Neural cell (in vitro differentiated cells): ENCODE results near the gene TLCD3A. TPM values are rescaled to one million over a fixed set of nuclear protein-coding genes. Genes with fewer than 3 reads are reported as not detected.

Source experiments
- H2AFZ ChIP-seq: fragments of 200-600, 300-800 bp; sonication (generic), shearing (Covaris generic); 2 replicates; pipeline ENCODE4 v1.6.0; 2014; ENCODE audit warnings: low read depth, mild to moderate bottlenecking, antibody characterized with exemption, low read length, moderate library complexity
- H3F3A ChIP-seq: fragments of 200-600 bp; shearing (Covaris generic); 2 replicates; pipeline ENCODE4 v1.6.1; 2016; ENCODE audit warnings: mild to moderate bottlenecking, moderate library complexity, mixed read lengths, antibody characterized with exemption, low read length; ENCODE audit not compliant: insufficient read depth, poor library complexity, severe bottlenecking
- H3K27ac ChIP-seq: fragments of 200-600, 300-800 bp; sonication (generic), shearing (Covaris generic); 2 replicates; pipeline ENCODE4 v1.5.1; 2014; ENCODE audit warnings: mild to moderate bottlenecking, low read length, moderate library complexity
- H3K27me3 ChIP-seq: fragments of 300-800, 200-600 bp; sonication (generic), shearing (Covaris generic); 2 replicates; pipeline ENCODE4 v1.6.0; 2014; ENCODE audit warnings: mild to moderate bottlenecking, low read depth, low read length, moderate library complexity; ENCODE audit not compliant: insufficient read depth
- H3K36me3 ChIP-seq: fragments of 300-800, 200-600 bp; sonication (generic), shearing (Covaris generic); 2 replicates; pipeline ENCODE4 v1.5.1; 2014; ENCODE audit warnings: mild to moderate bottlenecking, antibody characterized with exemption, low read length, moderate library complexity; ENCODE audit not compliant: insufficient read depth
- H3K4me2 ChIP-seq: fragments of 300-800, 200-600 bp; sonication (generic), shearing (Covaris generic); 2 replicates; pipeline ENCODE4 v1.6.0; 2014; ENCODE audit warnings: mild to moderate bottlenecking, low read length
- H3K4me3 ChIP-seq: fragments of 300-800, 200-600 bp; sonication (generic), shearing (Covaris generic); 2 replicates; pipeline ENCODE4 v1.5.1; 2014; ENCODE audit warnings: mild to moderate bottlenecking, low read length, moderate library complexity
- H3K79me2 ChIP-seq: fragments of 200-600 bp; shearing (Covaris generic); replicated peaks from 2 replicates; pipeline ENCODE4 v1.6.0; 2014; ENCODE audit warnings: mild to moderate bottlenecking, low read length, moderate library complexity; ENCODE audit not compliant: insufficient read depth
- H3K9ac ChIP-seq: fragments of 300-800, 200-600 bp; sonication (generic), shearing (Covaris generic); 2 replicates; pipeline ENCODE4 v1.6.1; 2016; ENCODE audit warnings: mild to moderate bottlenecking, low read length, mixed read lengths
- H3K9me2 ChIP-seq: fragments of 200-600 bp; shearing (Covaris generic); 2 replicates; pipeline ENCODE4 v1.6.1; 2016; ENCODE audit warnings: mild to moderate bottlenecking, low read length, mixed read lengths; ENCODE audit not compliant: insufficient read depth
- H3K9me3 ChIP-seq: fragments of 200-600, 300-800 bp; sonication (generic), shearing (Covaris generic); 2 replicates; pipeline ENCODE4 v1.6.1; 2016; ENCODE audit warnings: mild to moderate bottlenecking, mixed run types, low read length, moderate library complexity, mixed read lengths
- H4K20me1 ChIP-seq: fragments of 200-600 bp; shearing (Covaris generic); 2 replicates; pipeline ENCODE4 v1.6.1; 2016; ENCODE audit warnings: mild to moderate bottlenecking, mixed run types; ENCODE audit not compliant: insufficient read depth
- EP300 ChIP-seq: fragments of 450-650 bp; conservative IDR thresholded peaks from 2 replicates; pipeline ENCODE4 v1.6.1; 2014; ENCODE audit warnings: antibody characterized with exemption, mild to moderate bottlenecking, moderate library complexity; ENCODE audit not compliant: poor library complexity, severe bottlenecking
- EZH2 ChIP-seq: fragments of 200-600, 300-800 bp; shearing (Covaris generic), sonication (generic); IDR thresholded peaks from 2 replicates; pipeline ENCODE4 v1.6.1; 2014; ENCODE audit warnings: antibody characterized with exemption, low read length, borderline replicate concordance, mild to moderate bottlenecking; ENCODE audit not compliant: insufficient read depth, poor library complexity, severe bottlenecking
- MXI1 ChIP-seq: fragments of 450-650 bp; conservative IDR thresholded peaks from 2 replicates; pipeline ENCODE4 v1.6.1; 2014; ENCODE audit warnings: antibody characterized with exemption, mild to moderate bottlenecking; ENCODE audit not compliant: poor library complexity, severe bottlenecking
- POLR2AphosphoS5 ChIP-seq: IDR thresholded peaks from 2 replicates; pipeline ENCODE4 v1.6.1; 2012
- RAD21 ChIP-seq: fragments of 450-650 bp; conservative IDR thresholded peaks from 2 replicates; pipeline ENCODE4 v1.6.1; 2014; ENCODE audit warnings: antibody characterized with exemption, mild to moderate bottlenecking, moderate library complexity
- SMC3 ChIP-seq: fragments of 450-650 bp; conservative IDR thresholded peaks from 2 replicates; pipeline ENCODE4 v1.6.1; 2014; ENCODE audit warnings: antibody characterized with exemption, mild to moderate bottlenecking, moderate library complexity; ENCODE audit not compliant: poor library complexity
- TAF1 ChIP-seq: IDR thresholded peaks from 2 replicates; pipeline ENCODE4 v1.6.1; 2012; ENCODE audit warnings: low read depth
- polyA plus RNA-seq: library from polyadenylated mRNA; depleted of rRNA; stranded (reverse); fragments of >200 nt; gene quantifications from 2 replicates; pipeline ENCODE4 v1.2.3, GENCODE V29; 2014
- TF ChIP-seq, protein P1 (sequence below): fragments of 450-650 bp; IDR thresholded peaks from 2 replicates; pipeline ENCODE4 v1.5.1; 2014; ENCODE audit warnings: antibody characterized with exemption, mild to moderate bottlenecking, moderate library complexity; ENCODE audit not compliant: poor library complexity, severe bottlenecking
- TF ChIP-seq, protein P2 (sequence below): IDR thresholded peaks from 2 replicates; pipeline ENCODE4 v1.6.1; 2012; ENCODE audit warnings: borderline replicate concordance

TLCD3A gene
- polyA plus RNA-seq, 1 donor from 2014 or later: 17.0 TPM

DNA sequence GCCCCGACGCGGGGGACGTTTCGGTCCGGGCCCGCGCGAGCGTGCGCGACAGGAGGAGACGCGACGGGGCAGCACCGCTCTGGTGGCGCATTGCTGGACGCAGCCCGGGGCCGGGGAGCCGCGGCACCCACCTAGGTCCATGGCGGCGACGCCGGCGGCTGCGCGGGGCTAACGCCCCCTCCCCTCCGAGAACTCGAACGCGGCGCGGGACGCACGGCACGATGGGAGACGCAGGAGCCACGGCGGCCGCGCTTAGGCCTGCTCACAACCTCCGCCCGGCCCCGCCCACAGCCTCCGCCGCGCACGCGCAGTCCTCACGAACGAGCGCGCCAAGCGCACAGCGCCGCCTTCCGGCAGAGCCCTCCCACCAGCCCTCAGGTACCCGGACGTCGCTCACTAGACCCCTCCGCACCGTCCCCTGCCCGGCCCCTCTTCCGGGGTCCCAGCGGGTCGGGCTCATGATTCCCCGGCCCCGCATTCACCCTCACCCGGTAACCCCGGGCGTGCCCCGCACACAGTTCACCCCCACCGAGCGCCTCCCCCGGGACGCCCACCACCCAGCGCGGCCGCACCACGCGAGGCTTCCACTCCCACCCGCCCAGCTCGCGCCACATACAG is 19.7 kb downstream of the TLCD3A start, which contains the start of gene GEMIN4:
TSS of gene GEMIN4 (minus strand) at position 263 of the 618 bp plus-strand sequence. CDS start at position 141, 122 bp downstream.
- Histone ChIP-seq H3K9me2 (no peaks in the 10 kb centered on the region), H3K27me3 (no peaks in the 10 kb centered on the region), H3K79me2 (peaks cover 22% of the 10 kb centered on the region), H3K36me3 (no peaks in the 10 kb centered on the region), H3K9me3 (no peaks in the 10 kb centered on the region), H3K4me2 (peak within 1 kb of the TSS; percentile 88), H3K9ac (peak within 1 kb of the TSS; percentile 68), H3F3A (no peaks in the 10 kb centered on the region), H3K4me3 (peak within 1 kb of the TSS; percentile 88), H3K27ac (peak within 1 kb of the TSS; percentile 53), H4K20me1 (no peaks in the 10 kb centered on the region), H2AFZ (peak within 1 kb of the TSS; percentile 85)
- TF ChIP-seq EP300 (peak; percentile 22), EZH2 (no peak), RAD21 (peak; percentile 66), TAF1 (no peak), MXI1 (peak; percentile 94), POLR2AphosphoS5 (peak; percentile 80), SMC3 (peak; percentile 80)
- TF ChIP-seq, protein P1, sequence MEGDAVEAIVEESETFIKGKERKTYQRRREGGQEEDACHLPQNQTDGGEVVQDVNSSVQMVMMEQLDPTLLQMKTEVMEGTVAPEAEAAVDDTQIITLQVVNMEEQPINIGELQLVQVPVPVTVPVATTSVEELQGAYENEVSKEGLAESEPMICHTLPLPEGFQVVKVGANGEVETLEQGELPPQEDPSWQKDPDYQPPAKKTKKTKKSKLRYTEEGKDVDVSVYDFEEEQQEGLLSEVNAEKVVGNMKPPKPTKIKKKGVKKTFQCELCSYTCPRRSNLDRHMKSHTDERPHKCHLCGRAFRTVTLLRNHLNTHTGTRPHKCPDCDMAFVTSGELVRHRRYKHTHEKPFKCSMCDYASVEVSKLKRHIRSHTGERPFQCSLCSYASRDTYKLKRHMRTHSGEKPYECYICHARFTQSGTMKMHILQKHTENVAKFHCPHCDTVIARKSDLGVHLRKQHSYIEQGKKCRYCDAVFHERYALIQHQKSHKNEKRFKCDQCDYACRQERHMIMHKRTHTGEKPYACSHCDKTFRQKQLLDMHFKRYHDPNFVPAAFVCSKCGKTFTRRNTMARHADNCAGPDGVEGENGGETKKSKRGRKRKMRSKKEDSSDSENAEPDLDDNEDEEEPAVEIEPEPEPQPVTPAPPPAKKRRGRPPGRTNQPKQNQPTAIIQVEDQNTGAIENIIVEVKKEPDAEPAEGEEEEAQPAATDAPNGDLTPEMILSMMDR: peak; percentile 99
- TF ChIP-seq, protein P2, sequence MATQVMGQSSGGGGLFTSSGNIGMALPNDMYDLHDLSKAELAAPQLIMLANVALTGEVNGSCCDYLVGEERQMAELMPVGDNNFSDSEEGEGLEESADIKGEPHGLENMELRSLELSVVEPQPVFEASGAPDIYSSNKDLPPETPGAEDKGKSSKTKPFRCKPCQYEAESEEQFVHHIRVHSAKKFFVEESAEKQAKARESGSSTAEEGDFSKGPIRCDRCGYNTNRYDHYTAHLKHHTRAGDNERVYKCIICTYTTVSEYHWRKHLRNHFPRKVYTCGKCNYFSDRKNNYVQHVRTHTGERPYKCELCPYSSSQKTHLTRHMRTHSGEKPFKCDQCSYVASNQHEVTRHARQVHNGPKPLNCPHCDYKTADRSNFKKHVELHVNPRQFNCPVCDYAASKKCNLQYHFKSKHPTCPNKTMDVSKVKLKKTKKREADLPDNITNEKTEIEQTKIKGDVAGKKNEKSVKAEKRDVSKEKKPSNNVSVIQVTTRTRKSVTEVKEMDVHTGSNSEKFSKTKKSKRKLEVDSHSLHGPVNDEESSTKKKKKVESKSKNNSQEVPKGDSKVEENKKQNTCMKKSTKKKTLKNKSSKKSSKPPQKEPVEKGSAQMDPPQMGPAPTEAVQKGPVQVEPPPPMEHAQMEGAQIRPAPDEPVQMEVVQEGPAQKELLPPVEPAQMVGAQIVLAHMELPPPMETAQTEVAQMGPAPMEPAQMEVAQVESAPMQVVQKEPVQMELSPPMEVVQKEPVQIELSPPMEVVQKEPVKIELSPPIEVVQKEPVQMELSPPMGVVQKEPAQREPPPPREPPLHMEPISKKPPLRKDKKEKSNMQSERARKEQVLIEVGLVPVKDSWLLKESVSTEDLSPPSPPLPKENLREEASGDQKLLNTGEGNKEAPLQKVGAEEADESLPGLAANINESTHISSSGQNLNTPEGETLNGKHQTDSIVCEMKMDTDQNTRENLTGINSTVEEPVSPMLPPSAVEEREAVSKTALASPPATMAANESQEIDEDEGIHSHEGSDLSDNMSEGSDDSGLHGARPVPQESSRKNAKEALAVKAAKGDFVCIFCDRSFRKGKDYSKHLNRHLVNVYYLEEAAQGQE: peak; percentile 36

DNA sequence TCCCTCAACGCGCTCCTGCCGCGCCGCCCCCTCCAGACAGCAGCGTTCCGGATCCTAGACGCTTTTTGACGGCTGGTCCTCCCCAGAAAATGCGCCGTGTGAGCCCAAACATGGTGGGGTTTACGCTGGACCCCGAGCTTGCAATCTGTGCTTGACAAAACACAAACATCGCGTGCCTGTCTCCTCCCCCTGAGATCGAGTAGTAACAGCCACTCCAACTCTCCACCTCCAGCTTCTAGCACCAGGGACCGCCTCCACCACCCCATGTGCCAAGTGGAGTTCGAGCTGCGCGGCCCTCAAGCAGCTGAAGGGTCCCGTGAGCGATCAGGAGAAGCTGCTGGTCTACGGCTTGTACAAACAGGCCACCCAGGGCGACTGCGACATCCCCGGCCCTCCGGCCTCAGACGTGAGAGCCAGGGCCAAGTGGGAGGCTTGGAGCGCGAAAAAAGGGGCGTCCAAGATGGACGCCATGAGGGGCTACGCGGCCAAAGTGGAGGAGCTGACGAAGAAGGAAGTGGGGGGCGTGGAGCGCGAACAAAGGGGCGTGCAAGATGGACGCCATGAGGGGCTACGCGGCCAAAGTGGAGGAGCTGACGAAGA is 20.3 kb downstream of the TLCD3A start:
- TF ChIP-seq POLR2AphosphoS5 (no peak), RAD21 (no peak), SMC3 (no peak), EP300 (no peak), EZH2 (no peak), TAF1 (no peak), MXI1 (no peak)
- TF ChIP-seq, protein P2: no peak
- TF ChIP-seq, protein P1: no peak
- no peaks in the 10 kb centered on the region for H3K36me3 ChIP-seq
- no peaks in the 10 kb centered on the region for H3F3A ChIP-seq
- no peaks in the 10 kb centered on the region for H3K9me3 ChIP-seq
- H3K27ac ChIP-seq: peak overlapping the region; percentile 53
- H3K4me3 ChIP-seq: peak overlapping the region; percentile 88
- H3K9ac ChIP-seq: peak overlapping the region; percentile 68
- no peaks in the 10 kb centered on the region for H4K20me1 ChIP-seq
- H3K79me2 ChIP-seq: peaks cover 22% of the 10 kb centered on the region
- H3K27me3 ChIP-seq: no peaks in the 10 kb centered on the region
- H3K4me2 ChIP-seq: no peak overlapping the region
- no peaks in the 10 kb centered on the region for H3K9me2 ChIP-seq
- peak overlapping the region; percentile 85 for H2AFZ ChIP-seq
